ENCODE measurements around the gene SECTM1. TPM values are rescaled to one million over a fixed set of nuclear protein-coding genes. Genes with fewer than 3 reads are reported as not detected.

SECTM1 gene
- total and polyA plus RNA-seq, 2 experiments from 2014 or later = 0.21 to 1.3 TPM

DNA sequence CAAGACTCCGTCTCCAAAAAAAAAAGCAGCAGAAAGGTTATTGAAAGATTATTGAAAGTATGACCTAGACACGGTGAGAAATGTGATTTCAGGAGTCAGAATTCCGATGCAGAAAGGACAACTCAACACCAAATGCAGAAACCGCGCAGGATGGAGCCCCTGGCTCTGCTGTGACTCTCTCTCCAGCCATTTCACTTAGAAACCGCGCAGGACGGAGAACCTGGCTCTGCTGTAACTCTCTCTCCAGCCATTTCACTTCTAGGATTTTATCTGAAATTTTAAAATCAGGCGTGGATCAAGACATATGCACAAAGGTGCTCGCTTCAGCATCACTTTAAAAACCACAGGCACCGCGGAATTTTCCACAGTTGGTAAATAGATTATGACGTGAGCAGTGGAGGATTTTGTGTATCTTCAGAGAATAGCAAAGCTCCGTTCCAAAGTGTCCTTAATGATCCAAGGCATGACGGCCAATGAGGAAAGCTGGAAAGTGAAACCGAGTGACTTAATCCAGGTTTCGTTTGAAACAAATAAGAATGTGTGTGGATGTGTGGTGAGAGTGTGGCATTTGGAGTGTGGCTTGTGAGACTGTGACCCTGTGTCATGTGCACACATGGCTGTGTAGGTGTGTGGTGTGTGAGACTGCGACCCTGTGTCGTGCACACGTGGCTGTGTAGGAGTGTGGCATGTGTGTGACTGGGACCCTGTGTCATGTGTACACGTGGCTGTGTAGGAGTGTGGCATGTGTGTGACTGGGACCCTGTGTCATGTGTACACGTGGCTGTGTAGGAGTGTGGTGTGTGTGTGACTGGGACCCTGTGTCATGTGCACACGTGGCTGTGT is 47.5 kb upstream of the SECTM1 start (continued):
- TF ChIP-seq ZNF331 (CRISPR knock-in tag; IDR thresholded peaks at IDR 0.05; ENCODE audit: low read depth) = no peak
- TF ChIP-seq JUNB (IDR thresholded peaks at IDR 0.05; ENCODE audit: unreplicated experiment) = no peak

DNA sequence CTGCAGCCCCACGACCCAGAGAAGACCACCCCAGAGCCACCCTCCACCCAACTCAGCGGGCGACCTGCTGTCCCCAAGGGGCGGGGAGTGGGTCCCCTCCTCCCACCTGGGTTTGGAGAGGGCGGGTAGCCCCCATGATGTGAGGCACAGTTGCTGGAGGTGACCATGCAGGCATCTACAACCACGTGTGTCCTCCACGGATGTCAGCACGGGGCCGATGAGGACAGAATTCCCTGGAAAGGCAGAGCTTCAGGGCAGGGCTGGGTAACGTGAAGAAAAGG is 45.1 kb upstream of the SECTM1 start:
- H3K27ac Mint-ChIP-seq = no peak overlapping the region
- ATAC-seq = no peak

More for the DNA sequence above, 45.1 kb upstream of the SECTM1 start:
- Histone ChIP-seq H3K36me3 (ENCODE audit: insufficient read depth) (no peaks in the 10 kb centered on the region), H3K4me1 (ENCODE audit: insufficient read depth) (no peaks in the 10 kb centered on the region), H3K9me2 (ENCODE audit: insufficient read depth) (no peaks in the 10 kb centered on the region), H4K20me1 (replicated peaks; ENCODE audit: insufficient read depth) (no peaks in the 10 kb centered on the region), H2AFZ (no peak overlapping the region), H3K4me2 (no peak overlapping the region), H3K27ac (ENCODE audit: low read depth) (no peak overlapping the region), H3K4me3 (no peak overlapping the region), H3K27me3 (ENCODE audit: insufficient read depth) (peaks cover 16% of the 10 kb centered on the region; the same call in 1 of the 2 replicates), H3K79me2 (replicated peaks; ENCODE audit: insufficient read depth) (no peaks in the 10 kb centered on the region), H3F3A (replicated peaks; ENCODE audit: low read depth) (no peaks in the 10 kb centered on the region)
- H3K4me1 Mint-ChIP-seq = no peaks in the 10 kb centered on the region
- H3K27me3 Mint-ChIP-seq (ENCODE audit: insufficient read depth, low read depth, poor library complexity) = peaks cover 30% of the 10 kb centered on the region
- TF ChIP-seq EZH2phosphoT487 (IDR thresholded peaks at IDR 0.05; ENCODE audit: unreplicated experiment) (no peak), ZNF331 (CRISPR knock-in tag; IDR thresholded peaks at IDR 0.05; ENCODE audit: low read depth) (no peak), POLR2AphosphoS5 (IDR thresholded peaks at IDR 0.05; ENCODE audit: low read depth) (no peak), JUNB (IDR thresholded peaks at IDR 0.05; ENCODE audit: unreplicated experiment) (no peak), STAT1 (IDR thresholded peaks at IDR 0.05; ENCODE audit: unreplicated experiment) (no peak), ZNF114 (CRISPR knock-in tag; IDR thresholded peaks at IDR 0.05) (no peak), EZH2 (IDR thresholded peaks at IDR 0.05; ENCODE audit: low read depth, unreplicated experiment) (no peak)
- TF ChIP-seq, protein P1, sequence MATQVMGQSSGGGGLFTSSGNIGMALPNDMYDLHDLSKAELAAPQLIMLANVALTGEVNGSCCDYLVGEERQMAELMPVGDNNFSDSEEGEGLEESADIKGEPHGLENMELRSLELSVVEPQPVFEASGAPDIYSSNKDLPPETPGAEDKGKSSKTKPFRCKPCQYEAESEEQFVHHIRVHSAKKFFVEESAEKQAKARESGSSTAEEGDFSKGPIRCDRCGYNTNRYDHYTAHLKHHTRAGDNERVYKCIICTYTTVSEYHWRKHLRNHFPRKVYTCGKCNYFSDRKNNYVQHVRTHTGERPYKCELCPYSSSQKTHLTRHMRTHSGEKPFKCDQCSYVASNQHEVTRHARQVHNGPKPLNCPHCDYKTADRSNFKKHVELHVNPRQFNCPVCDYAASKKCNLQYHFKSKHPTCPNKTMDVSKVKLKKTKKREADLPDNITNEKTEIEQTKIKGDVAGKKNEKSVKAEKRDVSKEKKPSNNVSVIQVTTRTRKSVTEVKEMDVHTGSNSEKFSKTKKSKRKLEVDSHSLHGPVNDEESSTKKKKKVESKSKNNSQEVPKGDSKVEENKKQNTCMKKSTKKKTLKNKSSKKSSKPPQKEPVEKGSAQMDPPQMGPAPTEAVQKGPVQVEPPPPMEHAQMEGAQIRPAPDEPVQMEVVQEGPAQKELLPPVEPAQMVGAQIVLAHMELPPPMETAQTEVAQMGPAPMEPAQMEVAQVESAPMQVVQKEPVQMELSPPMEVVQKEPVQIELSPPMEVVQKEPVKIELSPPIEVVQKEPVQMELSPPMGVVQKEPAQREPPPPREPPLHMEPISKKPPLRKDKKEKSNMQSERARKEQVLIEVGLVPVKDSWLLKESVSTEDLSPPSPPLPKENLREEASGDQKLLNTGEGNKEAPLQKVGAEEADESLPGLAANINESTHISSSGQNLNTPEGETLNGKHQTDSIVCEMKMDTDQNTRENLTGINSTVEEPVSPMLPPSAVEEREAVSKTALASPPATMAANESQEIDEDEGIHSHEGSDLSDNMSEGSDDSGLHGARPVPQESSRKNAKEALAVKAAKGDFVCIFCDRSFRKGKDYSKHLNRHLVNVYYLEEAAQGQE (IDR thresholded peaks at IDR 0.05; ENCODE audit: unreplicated experiment) = no peak
- TF ChIP-seq, protein P2, sequence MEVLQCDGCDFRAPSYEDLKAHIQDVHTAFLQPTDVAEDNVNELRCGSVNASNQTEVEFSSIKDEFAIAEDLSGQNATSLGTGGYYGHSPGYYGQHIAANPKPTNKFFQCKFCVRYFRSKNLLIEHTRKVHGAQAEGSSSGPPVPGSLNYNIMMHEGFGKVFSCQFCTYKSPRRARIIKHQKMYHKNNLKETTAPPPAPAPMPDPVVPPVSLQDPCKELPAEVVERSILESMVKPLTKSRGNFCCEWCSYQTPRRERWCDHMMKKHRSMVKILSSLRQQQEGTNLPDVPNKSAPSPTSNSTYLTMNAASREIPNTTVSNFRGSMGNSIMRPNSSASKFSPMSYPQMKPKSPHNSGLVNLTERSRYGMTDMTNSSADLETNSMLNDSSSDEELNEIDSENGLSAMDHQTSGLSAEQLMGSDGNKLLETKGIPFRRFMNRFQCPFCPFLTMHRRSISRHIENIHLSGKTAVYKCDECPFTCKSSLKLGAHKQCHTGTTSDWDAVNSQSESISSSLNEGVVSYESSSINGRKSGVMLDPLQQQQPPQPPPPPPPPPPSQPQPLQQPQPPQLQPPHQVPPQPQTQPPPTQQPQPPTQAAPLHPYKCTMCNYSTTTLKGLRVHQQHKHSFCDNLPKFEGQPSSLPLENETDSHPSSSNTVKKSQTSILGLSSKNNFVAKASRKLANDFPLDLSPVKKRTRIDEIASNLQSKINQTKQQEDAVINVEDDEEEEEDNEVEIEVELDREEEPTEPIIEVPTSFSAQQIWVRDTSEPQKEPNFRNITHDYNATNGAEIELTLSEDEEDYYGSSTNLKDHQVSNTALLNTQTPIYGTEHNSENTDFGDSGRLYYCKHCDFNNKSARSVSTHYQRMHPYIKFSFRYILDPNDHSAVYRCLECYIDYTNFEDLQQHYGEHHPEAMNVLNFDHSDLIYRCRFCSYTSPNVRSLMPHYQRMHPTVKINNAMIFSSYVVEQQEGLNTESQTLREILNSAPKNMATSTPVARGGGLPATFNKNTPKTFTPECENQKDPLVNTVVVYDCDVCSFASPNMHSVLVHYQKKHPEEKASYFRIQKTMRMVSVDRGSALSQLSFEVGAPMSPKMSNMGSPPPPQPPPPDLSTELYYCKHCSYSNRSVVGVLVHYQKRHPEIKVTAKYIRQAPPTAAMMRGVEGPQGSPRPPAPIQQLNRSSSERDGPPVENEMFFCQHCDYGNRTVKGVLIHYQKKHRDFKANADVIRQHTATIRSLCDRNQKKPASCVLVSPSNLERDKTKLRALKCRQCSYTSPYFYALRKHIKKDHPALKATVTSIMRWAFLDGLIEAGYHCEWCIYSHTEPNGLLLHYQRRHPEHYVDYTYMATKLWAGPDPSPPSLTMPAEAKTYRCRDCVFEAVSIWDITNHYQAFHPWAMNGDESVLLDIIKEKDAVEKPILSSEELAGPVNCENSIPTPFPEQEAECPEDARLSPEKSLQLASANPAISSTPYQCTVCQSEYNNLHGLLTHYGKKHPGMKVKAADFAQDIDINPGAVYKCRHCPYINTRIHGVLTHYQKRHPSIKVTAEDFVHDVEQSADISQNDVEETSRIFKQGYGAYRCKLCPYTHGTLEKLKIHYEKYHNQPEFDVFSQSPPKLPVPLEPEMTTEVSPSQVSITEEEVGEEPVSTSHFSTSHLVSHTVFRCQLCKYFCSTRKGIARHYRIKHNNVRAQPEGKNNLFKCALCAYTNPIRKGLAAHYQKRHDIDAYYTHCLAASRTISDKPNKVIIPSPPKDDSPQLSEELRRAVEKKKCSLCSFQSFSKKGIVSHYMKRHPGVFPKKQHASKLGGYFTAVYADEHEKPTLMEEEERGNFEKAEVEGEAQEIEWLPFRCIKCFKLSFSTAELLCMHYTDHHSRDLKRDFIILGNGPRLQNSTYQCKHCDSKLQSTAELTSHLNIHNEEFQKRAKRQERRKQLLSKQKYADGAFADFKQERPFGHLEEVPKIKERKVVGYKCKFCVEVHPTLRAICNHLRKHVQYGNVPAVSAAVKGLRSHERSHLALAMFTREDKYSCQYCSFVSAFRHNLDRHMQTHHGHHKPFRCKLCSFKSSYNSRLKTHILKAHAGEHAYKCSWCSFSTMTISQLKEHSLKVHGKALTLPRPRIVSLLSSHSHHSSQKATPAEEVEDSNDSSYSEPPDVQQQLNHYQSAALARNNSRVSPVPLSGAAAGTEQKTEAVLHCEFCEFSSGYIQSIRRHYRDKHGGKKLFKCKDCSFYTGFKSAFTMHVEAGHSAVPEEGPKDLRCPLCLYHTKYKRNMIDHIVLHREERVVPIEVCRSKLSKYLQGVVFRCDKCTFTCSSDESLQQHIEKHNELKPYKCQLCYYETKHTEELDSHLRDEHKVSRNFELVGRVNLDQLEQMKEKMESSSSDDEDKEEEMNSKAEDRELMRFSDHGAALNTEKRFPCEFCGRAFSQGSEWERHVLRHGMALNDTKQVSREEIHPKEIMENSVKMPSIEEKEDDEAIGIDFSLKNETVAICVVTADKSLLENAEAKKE (CRISPR knock-in tag; IDR thresholded peaks at IDR 0.05) = no peak
- TF ChIP-seq, protein P3, sequence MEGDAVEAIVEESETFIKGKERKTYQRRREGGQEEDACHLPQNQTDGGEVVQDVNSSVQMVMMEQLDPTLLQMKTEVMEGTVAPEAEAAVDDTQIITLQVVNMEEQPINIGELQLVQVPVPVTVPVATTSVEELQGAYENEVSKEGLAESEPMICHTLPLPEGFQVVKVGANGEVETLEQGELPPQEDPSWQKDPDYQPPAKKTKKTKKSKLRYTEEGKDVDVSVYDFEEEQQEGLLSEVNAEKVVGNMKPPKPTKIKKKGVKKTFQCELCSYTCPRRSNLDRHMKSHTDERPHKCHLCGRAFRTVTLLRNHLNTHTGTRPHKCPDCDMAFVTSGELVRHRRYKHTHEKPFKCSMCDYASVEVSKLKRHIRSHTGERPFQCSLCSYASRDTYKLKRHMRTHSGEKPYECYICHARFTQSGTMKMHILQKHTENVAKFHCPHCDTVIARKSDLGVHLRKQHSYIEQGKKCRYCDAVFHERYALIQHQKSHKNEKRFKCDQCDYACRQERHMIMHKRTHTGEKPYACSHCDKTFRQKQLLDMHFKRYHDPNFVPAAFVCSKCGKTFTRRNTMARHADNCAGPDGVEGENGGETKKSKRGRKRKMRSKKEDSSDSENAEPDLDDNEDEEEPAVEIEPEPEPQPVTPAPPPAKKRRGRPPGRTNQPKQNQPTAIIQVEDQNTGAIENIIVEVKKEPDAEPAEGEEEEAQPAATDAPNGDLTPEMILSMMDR (conservative IDR thresholded peaks at IDR 0.05; ENCODE audit: low read depth in 2 of 2) = no peak
- H3K36me3 Mint-ChIP-seq (ENCODE audit: low read depth) = no peaks in the 10 kb centered on the region
- DNase-seq (ENCODE audit: low spot score) = no peak
- H3K4me3 Mint-ChIP-seq = no peak overlapping the region
- no peaks in the 10 kb centered on the region; the same call in 2 of the 3 replicates for H3K9me3 Mint-ChIP-seq
